Measurements from ENCODE around the gene RBM20. TPM values are rescaled to one million over a fixed set of nuclear protein-coding genes. Genes with fewer than 3 reads are reported as not detected.

RBM20 gene
- total RNA-seq, 1 experiment from 2014 or later = 0.17 TPM

DNA sequence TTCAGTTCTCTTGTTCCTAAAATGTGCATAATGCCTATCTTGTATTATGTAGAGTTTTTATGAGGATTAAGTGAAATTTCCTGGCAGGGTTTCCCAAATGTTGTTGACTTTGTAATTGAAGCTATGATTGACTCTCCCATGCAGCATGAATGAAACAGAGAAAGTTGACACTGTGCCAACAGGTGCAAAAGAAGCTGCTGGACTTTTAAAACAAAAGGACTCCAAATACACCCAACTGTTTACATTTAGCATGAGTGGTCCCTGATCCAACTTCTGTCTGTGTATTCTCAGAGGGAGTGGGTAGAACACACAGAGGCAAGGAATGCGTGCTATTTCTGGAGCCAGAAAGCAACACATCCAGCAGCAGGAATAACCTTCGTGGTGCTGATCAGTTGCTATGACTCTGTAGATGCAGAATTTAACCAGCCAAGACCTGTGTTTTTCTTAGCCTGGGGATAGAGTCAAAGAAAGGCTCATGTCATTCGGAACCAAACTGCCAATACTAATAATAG, 14.4 kb upstream of the RBM20 start:
- H3K9me3 Mint-ChIP-seq = no peaks in the 10 kb centered on the region
- Histone ChIP-seq H3K14ac (ENCODE audit: insufficient read depth, low read length) (no peak overlapping the region), H3K4me1 (ENCODE audit: insufficient read depth, low read length) (no peaks in the 10 kb centered on the region; the same call in 1 of the 2 replicates), H3K9me3 (ENCODE audit: control insufficient read depth, low read depth, low read length) (no peaks in the 10 kb centered on the region), H2AFZ (ENCODE audit: low read length) (no peak overlapping the region), H2AK5ac (ENCODE audit: insufficient read length, low read length) (no peak overlapping the region), H3T11ph (ENCODE audit: low read length) (no peak overlapping the region), H3K4ac (ENCODE audit: low read depth, low read length) (no peak overlapping the region), H3K4me2 (ENCODE audit: insufficient read depth, insufficient read length, low read length) (no peak overlapping the region), H2BK120ac (ENCODE audit: low read depth, low read length, poor library complexity, severe bottlenecking) (no peak overlapping the region), H4K8ac (replicated peaks; ENCODE audit: insufficient read length, low read depth, low read length) (no peak overlapping the region), H3K18ac (ENCODE audit: insufficient read length, low read depth, low read length) (no peak overlapping the region), H3K27ac (ENCODE audit: insufficient read length, low read depth, low read length) (no peak overlapping the region), H4K91ac (ENCODE audit: insufficient read length, low read depth, low read length) (no peak overlapping the region), H3K27me3 (ENCODE audit: insufficient read depth, low read length) (no peaks in the 10 kb centered on the region), H3K23me2 (ENCODE audit: insufficient read length, low read depth, low read length, poor library complexity, severe bottlenecking) (no peaks in the 10 kb centered on the region), H2BK20ac (ENCODE audit: low read depth, low read length, poor library complexity, severe bottlenecking) (no peak overlapping the region), H3K79me2 (ENCODE audit: insufficient read depth, low read length) (no peaks in the 10 kb centered on the region; the same call in 1 of the 2 replicates), H3K23ac (ENCODE audit: insufficient read length, low read depth, low read length) (no peak overlapping the region), H2BK5ac (ENCODE audit: insufficient read length, low read length) (no peak overlapping the region), H3K56ac (ENCODE audit: insufficient read length, low read depth, low read length) (no peak overlapping the region), H2BK15ac (ENCODE audit: low read depth, low read length) (no peak overlapping the region), H3K9ac (ENCODE audit: extremely low read depth, insufficient read length, low read length) (no peak overlapping the region), H3K79me1 (ENCODE audit: insufficient read depth, low read depth, low read length, poor library complexity, severe bottlenecking) (no peaks in the 10 kb centered on the region), H4K5ac (ENCODE audit: insufficient read length, low read depth, low read length) (no peak overlapping the region), H4K20me1 (ENCODE audit: control insufficient read depth, insufficient read depth, insufficient read length) (no peaks in the 10 kb centered on the region), H2BK12ac (ENCODE audit: insufficient read length, low read depth, low read length) (no peak overlapping the region)
- TF ChIP-seq CTCF (conservative IDR thresholded peaks at IDR 0.05) = no peak
- no CpG with 5 or more reads among the region's 3 CpGs for WGBS (ENCODE audit: extremely low coverage, insufficient read length, low lambda C conversion rate)
- peaks cover 19 to 20% of the 10 kb centered on the region in 2 experiments for H3K4me1 Mint-ChIP-seq
- no peaks in the 10 kb centered on the region; a peak in 1 of 7 replicates for H3K36me3 Mint-ChIP-seq (ENCODE audit: insufficient read depth in 1 of 3, low read depth in 3 of 3)
- DNase-seq = no peak
- no peak overlapping the region for H3K4me3 Mint-ChIP-seq
- no peak overlapping the region for H3K27ac Mint-ChIP-seq
- no peaks in the 10 kb centered on the region; the same call in 1 of the 2 replicates for H3K27me3 Mint-ChIP-seq (ENCODE audit: low read depth)
